ENCODE data around the gene MYEF2. TPM values are rescaled to one million over a fixed set of nuclear protein-coding genes. Genes with fewer than 3 reads are reported as not detected.

The MYEF2 gene
- total and polyA plus RNA-seq, 2 experiments from 2014 or later = 62.0 to 79.7 TPM

DNA sequence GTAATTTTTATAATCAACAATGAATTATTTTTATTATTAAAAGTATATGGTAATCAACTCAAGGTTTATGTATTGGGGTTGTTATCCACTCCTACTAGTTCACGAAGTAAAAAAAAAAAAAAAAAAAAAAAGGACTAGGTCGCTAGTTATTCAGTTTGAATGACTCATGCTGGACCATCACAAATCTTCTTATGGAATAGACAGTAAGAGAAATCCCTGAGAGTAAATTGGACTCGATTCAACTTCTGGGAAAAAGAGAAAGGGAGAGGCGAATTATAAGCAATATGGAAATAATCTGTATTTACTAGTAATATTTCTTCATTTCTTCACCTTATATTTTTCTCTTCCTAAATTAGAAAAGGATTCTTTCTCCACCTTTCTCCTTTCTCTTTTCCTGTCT lies 2.0 kb downstream of the MYEF2 start:
- peaks cover 31% of the 10 kb centered on the region for H3K4me1 ChIP-seq (ENCODE audit: insufficient read depth)
- no peaks in the 10 kb centered on the region for H3F3A ChIP-seq (replicated peaks; ENCODE audit: low read depth)
- ATAC-seq (no peak), DNase-seq (ENCODE audit: low spot score) (no peak)
- no peaks in the 10 kb centered on the region for H3K36me3 ChIP-seq (ENCODE audit: insufficient read depth)
- peaks cover 60% of the 10 kb centered on the region for H3K4me1 Mint-ChIP-seq
- TF ChIP-seq JUNB (IDR thresholded peaks at IDR 0.05; ENCODE audit: unreplicated experiment) (no peak), EZH2 (IDR thresholded peaks at IDR 0.05; ENCODE audit: low read depth, unreplicated experiment) (no peak), CREB1 (CRISPR knock-in tag; IDR thresholded peaks at IDR 0.05; ENCODE audit: low read depth) (no peak), POLR2AphosphoS5 (IDR thresholded peaks at IDR 0.05; ENCODE audit: low read depth) (no peak), EZH2phosphoT487 (IDR thresholded peaks at IDR 0.05; ENCODE audit: unreplicated experiment) (no peak), STAT1 (IDR thresholded peaks at IDR 0.05; ENCODE audit: unreplicated experiment) (no peak), ZNF331 (CRISPR knock-in tag; IDR thresholded peaks at IDR 0.05; ENCODE audit: low read depth) (no peak), ZNF114 (CRISPR knock-in tag; IDR thresholded peaks at IDR 0.05) (no peak), NANOG (IDR thresholded peaks at IDR 0.05; ENCODE audit: borderline replicate concordance) (no peak)
- TF ChIP-seq, protein P1, sequence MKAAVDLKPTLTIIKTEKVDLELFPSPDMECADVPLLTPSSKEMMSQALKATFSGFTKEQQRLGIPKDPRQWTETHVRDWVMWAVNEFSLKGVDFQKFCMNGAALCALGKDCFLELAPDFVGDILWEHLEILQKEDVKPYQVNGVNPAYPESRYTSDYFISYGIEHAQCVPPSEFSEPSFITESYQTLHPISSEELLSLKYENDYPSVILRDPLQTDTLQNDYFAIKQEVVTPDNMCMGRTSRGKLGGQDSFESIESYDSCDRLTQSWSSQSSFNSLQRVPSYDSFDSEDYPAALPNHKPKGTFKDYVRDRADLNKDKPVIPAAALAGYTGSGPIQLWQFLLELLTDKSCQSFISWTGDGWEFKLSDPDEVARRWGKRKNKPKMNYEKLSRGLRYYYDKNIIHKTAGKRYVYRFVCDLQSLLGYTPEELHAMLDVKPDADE (IDR thresholded peaks at IDR 0.05) = no peak
- TF ChIP-seq, protein P2, sequence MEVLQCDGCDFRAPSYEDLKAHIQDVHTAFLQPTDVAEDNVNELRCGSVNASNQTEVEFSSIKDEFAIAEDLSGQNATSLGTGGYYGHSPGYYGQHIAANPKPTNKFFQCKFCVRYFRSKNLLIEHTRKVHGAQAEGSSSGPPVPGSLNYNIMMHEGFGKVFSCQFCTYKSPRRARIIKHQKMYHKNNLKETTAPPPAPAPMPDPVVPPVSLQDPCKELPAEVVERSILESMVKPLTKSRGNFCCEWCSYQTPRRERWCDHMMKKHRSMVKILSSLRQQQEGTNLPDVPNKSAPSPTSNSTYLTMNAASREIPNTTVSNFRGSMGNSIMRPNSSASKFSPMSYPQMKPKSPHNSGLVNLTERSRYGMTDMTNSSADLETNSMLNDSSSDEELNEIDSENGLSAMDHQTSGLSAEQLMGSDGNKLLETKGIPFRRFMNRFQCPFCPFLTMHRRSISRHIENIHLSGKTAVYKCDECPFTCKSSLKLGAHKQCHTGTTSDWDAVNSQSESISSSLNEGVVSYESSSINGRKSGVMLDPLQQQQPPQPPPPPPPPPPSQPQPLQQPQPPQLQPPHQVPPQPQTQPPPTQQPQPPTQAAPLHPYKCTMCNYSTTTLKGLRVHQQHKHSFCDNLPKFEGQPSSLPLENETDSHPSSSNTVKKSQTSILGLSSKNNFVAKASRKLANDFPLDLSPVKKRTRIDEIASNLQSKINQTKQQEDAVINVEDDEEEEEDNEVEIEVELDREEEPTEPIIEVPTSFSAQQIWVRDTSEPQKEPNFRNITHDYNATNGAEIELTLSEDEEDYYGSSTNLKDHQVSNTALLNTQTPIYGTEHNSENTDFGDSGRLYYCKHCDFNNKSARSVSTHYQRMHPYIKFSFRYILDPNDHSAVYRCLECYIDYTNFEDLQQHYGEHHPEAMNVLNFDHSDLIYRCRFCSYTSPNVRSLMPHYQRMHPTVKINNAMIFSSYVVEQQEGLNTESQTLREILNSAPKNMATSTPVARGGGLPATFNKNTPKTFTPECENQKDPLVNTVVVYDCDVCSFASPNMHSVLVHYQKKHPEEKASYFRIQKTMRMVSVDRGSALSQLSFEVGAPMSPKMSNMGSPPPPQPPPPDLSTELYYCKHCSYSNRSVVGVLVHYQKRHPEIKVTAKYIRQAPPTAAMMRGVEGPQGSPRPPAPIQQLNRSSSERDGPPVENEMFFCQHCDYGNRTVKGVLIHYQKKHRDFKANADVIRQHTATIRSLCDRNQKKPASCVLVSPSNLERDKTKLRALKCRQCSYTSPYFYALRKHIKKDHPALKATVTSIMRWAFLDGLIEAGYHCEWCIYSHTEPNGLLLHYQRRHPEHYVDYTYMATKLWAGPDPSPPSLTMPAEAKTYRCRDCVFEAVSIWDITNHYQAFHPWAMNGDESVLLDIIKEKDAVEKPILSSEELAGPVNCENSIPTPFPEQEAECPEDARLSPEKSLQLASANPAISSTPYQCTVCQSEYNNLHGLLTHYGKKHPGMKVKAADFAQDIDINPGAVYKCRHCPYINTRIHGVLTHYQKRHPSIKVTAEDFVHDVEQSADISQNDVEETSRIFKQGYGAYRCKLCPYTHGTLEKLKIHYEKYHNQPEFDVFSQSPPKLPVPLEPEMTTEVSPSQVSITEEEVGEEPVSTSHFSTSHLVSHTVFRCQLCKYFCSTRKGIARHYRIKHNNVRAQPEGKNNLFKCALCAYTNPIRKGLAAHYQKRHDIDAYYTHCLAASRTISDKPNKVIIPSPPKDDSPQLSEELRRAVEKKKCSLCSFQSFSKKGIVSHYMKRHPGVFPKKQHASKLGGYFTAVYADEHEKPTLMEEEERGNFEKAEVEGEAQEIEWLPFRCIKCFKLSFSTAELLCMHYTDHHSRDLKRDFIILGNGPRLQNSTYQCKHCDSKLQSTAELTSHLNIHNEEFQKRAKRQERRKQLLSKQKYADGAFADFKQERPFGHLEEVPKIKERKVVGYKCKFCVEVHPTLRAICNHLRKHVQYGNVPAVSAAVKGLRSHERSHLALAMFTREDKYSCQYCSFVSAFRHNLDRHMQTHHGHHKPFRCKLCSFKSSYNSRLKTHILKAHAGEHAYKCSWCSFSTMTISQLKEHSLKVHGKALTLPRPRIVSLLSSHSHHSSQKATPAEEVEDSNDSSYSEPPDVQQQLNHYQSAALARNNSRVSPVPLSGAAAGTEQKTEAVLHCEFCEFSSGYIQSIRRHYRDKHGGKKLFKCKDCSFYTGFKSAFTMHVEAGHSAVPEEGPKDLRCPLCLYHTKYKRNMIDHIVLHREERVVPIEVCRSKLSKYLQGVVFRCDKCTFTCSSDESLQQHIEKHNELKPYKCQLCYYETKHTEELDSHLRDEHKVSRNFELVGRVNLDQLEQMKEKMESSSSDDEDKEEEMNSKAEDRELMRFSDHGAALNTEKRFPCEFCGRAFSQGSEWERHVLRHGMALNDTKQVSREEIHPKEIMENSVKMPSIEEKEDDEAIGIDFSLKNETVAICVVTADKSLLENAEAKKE (CRISPR knock-in tag; IDR thresholded peaks at IDR 0.05) = no peak
- TF ChIP-seq, protein P3, sequence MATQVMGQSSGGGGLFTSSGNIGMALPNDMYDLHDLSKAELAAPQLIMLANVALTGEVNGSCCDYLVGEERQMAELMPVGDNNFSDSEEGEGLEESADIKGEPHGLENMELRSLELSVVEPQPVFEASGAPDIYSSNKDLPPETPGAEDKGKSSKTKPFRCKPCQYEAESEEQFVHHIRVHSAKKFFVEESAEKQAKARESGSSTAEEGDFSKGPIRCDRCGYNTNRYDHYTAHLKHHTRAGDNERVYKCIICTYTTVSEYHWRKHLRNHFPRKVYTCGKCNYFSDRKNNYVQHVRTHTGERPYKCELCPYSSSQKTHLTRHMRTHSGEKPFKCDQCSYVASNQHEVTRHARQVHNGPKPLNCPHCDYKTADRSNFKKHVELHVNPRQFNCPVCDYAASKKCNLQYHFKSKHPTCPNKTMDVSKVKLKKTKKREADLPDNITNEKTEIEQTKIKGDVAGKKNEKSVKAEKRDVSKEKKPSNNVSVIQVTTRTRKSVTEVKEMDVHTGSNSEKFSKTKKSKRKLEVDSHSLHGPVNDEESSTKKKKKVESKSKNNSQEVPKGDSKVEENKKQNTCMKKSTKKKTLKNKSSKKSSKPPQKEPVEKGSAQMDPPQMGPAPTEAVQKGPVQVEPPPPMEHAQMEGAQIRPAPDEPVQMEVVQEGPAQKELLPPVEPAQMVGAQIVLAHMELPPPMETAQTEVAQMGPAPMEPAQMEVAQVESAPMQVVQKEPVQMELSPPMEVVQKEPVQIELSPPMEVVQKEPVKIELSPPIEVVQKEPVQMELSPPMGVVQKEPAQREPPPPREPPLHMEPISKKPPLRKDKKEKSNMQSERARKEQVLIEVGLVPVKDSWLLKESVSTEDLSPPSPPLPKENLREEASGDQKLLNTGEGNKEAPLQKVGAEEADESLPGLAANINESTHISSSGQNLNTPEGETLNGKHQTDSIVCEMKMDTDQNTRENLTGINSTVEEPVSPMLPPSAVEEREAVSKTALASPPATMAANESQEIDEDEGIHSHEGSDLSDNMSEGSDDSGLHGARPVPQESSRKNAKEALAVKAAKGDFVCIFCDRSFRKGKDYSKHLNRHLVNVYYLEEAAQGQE (IDR thresholded peaks at IDR 0.05; ENCODE audit: unreplicated experiment) = no peak
- TF ChIP-seq, protein P4, sequence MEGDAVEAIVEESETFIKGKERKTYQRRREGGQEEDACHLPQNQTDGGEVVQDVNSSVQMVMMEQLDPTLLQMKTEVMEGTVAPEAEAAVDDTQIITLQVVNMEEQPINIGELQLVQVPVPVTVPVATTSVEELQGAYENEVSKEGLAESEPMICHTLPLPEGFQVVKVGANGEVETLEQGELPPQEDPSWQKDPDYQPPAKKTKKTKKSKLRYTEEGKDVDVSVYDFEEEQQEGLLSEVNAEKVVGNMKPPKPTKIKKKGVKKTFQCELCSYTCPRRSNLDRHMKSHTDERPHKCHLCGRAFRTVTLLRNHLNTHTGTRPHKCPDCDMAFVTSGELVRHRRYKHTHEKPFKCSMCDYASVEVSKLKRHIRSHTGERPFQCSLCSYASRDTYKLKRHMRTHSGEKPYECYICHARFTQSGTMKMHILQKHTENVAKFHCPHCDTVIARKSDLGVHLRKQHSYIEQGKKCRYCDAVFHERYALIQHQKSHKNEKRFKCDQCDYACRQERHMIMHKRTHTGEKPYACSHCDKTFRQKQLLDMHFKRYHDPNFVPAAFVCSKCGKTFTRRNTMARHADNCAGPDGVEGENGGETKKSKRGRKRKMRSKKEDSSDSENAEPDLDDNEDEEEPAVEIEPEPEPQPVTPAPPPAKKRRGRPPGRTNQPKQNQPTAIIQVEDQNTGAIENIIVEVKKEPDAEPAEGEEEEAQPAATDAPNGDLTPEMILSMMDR (conservative IDR thresholded peaks at IDR 0.05; ENCODE audit: low read depth in 2 of 2) = no peak
- peaks cover 64% of the 10 kb centered on the region for H3K79me2 ChIP-seq (replicated peaks; ENCODE audit: insufficient read depth)
- no peaks in the 10 kb centered on the region for H3K27me3 ChIP-seq (ENCODE audit: insufficient read depth)
- H3K4me3 Mint-ChIP-seq = peak overlapping the region; percentile 92
- H3K27ac Mint-ChIP-seq = no peak overlapping the region
- H4K20me1 ChIP-seq (replicated peaks; ENCODE audit: insufficient read depth) = 0 out of 2 replicates have a peak, but pooled peaks cover 8% of the 10 kb centered on the region
- H2AFZ ChIP-seq = no peak overlapping the region
- no peaks in the 10 kb centered on the region for H3K27me3 Mint-ChIP-seq (ENCODE audit: insufficient read depth, low read depth, poor library complexity)
- H3K4me2 ChIP-seq = peak overlapping the region; percentile 75
- no peaks in the 10 kb centered on the region for H3K36me3 Mint-ChIP-seq (ENCODE audit: low read depth)
- no peaks in the 10 kb centered on the region for H3K9me2 ChIP-seq (ENCODE audit: insufficient read depth)
- H3K27ac ChIP-seq (ENCODE audit: low read depth) = no peak overlapping the region
- H3K4me3 ChIP-seq = peak overlapping the region; percentile 63
- H3K9me3 Mint-ChIP-seq = no peaks in the 10 kb centered on the region

Measured in GM23338 (cell line).